Inflammatory macrophage (primary cell): ENCODE measurements around the gene ARHGEF33.

ENCODE experiments used
- DNase-seq, 2 donors: peaks; one replicate each; pipeline ENCODE4 v3.0.0-alpha.2; 2020 to 2022
- total RNA-seq, 18 experiments: gene quantifications; one replicate each; lab custom pipeline; 2026; ENCODE audit warnings: mixed read lengths in 6 of 18, inconsistent platforms in 2 of 18; lab: John Stamatoyannopoulos, UW

Gene ARHGEF33
- 0 to 0.49 (median 0.11) reads per million in 18 experiments for total RNA-seq

DNA sequence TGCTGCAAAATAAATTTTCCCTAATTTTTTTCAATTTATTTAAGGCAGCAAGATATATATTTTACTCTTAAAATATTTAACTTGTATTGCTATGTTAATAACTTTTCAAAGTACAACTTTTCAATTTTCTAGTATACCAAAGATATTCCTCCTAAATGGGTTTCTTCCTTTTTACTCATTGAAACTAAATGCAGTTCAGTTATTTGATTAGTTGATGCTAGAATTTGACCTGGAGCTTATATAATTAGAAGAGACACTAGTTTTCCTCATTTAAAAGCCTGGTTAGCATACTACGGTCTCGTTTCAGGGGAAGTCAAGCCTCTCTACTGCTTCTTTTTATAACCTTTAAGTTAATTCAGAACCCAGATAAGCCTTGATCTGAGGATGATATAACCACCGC lies at the start of gene ARHGEF33:
Gene ARHGEF33 (plus strand): TSS at position 301 of the 400 bp plus-strand sequence. CDS start 29,573 bp downstream, outside the sequence.
- DNase-seq = no peak

DNA sequence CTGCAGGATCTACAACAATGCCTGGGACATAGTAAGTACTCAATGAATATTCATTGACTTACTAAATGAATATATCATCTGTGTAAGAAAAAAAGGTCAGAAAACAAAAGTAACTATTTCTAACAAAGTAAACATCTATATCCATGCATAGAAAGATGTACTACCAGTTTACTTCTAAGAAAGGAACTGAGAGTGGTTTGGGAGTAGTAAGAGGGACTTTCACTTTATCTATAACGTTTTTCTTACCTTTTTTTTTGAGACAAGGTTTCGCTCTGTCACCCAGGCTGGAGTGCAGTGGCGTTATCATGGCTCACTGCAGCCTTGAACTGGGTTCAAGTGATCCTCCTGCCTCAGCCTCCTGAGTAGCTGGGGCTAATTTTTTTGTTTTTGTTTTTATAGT lies 39.6 kb upstream of the ARHGEF33 start:
- DNase-seq = no peak

DNA sequence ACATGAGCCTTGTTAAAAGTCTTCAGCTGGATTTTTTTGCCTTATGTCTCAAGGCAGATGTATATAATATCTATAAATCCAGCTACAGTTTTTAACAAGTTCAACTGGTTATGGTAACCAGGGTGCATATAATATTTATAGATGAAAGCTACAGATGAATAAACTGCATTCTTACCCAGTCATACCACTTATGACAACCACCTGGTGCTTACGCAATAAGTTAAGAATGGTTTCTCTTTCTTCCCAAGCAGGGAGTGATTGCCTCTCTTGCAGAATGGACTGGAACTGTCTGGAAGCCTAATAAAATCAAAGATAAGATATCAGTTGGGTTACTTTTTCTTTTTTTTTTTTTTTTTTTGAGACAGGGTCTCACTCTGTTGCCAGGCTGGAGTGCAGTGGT lies 33.5 kb upstream of the ARHGEF33 start:
- DNase-seq = no peak

DNA sequence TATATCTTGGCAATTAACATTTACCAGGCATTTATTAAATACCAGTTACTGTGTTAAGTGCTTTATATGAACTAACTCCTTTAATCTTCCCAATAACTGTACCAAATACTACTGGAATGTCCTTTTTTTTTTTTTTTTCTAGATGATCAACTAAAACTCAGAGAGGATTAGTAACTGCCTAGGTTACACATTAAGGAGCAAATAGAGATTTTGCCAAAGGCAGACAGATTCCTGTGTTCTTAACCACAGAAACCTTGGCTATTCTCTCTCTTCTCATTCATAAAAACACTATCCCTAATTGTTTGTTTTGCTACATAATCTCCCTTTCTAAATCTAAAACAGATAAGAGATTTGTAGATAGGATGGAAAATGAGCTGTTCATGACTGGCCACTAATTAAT lies 27.2 kb upstream of the ARHGEF33 start:
- DNase-seq = no peak

DNA sequence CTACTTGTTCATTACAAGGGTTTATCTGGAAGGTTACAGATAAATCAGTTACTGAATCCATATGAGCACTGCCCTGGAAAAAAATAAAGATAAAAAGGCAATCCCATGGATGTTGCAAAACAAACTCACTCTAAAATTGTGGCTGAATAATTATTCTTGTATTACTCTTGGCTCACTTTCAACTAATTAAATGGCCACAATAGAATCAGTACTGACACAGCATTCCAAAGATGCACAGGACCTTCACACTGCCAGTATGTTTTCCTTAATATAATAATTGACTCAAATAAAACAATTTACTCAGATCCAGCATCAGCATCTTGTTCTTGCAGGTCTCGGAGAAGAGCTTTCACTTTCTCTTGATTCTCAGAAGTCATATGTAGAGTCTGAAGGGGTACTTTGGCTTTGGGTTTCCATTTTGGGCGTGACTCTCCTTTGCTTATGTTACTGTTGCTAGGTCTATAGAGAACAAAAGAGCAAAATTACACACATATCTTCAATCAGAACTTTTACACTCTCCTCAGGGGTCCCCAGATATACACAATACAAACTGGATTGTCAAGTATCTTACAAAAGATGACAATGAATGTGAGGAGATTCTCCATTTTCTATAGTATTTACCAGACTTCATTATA lies 26.5 kb upstream of the ARHGEF33 start:
- DNase-seq = no peak

DNA sequence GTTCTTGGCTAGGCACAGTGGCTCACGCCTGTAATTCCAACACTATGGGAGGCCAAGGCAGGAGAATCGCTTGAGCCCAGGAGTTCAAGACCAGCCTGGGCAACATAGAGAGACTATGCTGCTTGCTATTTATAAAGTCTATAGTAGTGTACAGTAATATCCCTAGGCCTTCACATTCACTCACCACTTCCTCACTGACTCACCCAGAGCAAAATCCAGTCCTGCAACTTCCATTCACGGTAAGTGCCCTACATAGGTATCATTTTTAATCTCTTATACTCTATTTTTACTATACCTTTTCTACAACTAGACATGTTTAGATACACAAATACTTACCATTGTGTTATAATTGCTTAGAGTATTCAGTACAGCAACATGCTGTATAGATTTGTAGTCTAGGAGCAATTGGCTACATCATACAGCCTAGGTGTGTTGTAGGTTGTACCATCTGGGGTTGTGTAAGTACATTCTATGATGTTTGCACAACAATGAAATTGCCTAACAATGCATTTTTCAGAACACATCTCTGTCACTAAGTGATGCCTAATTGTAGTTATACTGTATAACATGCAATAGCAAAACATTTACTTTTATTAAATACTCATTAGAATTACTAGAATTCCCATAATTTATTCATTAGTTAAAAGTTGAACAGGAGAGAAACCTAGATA lies 22.8 kb upstream of the ARHGEF33 start:
- no peak for DNase-seq

DNA sequence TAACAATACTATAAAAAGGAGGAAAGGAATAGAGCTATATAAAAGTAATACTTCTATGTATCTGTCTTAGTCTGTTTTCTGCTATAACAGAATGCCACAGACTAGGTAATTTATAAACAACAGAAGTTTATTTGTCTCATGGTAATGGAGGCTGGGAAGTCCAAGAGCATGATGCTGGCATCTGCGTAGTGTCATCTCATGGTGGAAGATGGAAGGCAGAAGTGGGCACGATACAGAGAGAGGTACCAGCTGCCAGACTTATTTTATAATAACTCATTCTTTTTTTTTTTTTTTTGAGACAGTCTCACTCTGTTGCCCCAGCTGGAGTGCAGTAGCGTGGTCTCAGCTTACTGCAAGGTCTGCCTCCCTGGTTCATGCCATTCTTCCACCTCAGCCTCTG lies 18.2 kb upstream of the ARHGEF33 start:
- no peak for DNase-seq

DNA sequence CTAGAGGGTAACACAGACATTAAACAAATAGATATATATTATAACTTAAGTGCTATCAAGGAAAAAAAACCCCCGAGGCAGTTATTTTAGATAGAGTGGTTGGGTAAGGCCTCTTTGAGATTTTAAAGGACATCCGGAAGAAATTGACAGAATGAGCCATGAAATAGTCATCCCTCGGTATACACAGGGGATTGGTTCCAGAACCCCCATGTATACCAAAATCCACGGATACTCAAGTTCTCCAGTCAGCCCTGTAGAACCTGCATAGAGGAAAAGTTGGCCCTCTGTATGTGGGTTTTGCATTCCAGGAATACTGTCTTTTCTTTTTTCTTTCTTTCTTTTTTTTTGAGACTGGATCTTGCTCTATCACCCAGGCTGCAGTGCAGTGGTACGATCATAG lies 15.9 kb upstream of the ARHGEF33 start:
- no peak for DNase-seq

DNA sequence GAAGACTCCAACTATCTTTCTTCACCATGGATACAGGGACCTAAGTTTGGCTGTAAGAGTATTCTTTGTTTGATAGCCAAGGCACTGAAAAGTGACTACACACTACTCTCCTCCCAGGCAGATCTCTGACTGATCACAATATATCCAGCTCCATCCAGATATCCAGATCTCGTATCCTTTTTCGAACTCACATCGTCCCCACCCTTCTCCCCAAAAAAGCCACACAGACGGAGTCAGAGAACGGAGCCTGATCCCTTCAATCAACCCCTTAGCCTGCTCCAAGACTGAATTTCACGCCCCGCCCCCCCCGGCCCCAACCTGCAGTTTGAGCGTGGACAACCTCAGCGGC lies 14.5 kb upstream of the ARHGEF33 start:
- DNase-seq = no peak

DNA sequence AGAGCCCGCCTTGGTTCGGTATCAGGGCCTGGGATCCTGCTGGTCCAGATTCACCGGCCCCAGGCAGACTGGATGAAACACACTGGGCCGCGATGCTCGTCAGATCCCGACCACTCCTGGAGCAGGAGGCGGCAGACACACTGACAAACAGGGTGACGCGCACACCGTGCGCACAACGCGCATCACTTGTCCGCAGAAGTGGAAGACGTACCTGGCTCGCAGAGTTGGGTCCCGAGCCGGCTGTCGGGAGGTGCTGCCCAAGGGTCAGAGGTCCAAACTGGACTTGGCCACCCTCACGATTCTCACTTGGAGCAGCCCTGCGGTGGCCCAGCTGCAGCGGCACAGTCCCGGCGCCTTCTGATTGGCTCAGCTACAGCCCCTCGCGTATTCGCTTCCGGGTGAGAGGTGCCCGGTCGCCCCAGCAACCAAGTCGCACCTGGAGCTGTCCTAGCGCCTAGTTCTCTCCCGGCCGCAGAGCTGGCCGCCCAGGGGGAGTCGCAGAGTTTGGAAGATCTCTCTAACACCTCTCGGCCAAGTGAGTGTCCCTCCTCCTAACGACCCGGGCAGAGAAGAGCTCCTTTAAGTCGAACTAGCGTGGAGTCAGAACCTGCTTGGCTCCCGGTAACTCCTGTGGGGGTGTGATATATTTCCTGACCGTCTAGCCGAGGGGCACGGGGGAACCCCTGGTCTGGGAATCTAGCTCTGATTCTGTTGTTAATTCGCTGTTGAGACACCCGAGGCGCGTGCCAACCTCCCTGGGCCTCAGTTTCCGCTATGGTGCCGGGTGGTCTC lies 13.9 kb upstream of the ARHGEF33 start, which contains the start of the genes DHX57 and MORN2:
Gene DHX57 (minus strand): TSS at position 359 of the 792 bp plus-strand sequence. CDS start 7,529 bp downstream, outside the sequence.
Gene MORN2 (plus strand): TSS at position 401 of the 792 bp plus-strand sequence.
- peak; percentile 73 to 85 for DNase-seq

DNA sequence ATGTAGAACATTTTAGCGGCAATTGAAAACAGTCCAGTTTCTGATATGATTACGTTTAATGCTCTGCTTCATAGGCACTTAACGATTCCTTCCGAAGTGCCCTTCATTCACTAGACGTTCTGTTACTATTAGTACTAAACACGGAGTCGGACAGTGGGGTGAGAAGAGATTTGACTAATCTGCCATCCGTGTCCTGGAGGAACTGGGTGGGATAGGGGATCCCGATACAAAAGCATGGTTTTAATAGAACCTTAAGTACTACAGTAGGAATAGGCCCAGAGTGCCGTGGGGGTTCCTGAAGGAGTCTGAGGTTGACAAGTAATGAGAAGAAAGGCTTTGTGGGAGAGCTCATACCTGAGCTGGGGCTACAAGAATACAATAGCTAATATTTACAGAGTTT lies 13.3 kb upstream of the ARHGEF33 start:
- DNase-seq = no peak

DNA sequence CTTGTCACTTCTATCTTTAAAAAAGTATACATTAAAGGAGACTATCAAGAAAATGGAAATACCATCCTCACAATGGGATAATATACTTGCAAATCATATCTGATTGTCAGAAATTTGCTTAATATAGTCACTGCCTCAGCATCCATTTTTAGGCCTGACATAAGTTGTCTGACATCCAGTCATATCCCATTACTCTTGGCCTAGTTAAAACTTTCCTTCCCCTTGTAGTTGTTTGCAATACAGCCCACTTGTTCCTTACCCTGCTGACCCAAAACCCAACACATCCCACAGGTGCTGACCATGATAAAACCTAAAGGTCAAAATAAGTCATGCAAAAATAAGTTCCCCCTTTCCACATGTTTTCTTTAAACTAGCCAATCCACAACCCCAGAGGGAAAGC lies 3.6 kb upstream of the ARHGEF33 start:
- DNase-seq = peak; percentile 17 to 37

DNA sequence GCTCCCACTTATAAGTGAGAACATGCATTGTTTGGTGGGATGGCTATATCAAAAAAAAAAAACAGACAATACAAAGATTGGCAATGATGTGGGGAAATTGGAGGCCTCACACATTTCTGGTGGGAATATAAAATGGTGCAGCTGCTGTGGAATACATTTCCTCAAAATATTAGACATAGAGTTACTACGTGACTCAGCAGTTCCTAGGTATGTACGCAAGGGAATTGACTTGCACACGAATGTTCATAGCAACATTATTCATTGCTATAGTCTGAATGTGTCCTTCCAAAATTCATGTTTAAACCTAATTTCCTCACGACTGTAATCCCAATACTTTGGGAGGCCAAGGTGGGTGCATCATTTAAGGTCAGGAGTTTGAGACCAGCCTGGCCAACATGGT lies 2.3 kb upstream of the ARHGEF33 start:
- DNase-seq = no peak

DNA sequence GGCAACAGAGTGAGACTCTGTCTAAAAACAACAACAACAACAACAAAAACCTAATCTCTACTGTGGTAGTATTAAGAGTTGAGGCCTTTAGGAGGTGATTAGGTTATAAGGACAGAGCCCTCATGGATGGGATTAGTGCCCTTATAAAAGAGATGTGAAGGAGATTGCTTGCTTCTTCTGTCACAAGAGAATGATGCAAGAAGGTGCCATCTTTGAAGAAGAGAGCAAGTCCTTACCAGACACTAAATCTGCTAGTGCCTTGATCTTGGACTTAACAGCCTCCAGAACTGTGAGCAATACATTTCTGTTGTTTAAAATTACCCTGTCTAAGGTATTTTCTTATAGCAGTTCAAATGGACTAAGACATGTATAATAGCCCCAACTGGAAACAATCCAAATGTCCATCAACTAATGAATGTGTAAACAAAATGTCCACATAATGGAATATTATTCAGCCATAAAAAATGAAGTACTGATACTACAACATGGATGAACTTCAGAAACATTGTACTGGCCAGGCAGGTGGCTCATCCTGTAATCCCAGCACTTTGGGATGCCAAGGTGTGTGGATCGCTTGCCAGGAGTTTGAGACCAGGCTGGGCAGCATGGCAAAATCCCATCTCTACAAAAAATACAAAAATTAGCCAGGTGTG lies 1.6 kb upstream of the ARHGEF33 start:
- DNase-seq = no peak

DNA sequence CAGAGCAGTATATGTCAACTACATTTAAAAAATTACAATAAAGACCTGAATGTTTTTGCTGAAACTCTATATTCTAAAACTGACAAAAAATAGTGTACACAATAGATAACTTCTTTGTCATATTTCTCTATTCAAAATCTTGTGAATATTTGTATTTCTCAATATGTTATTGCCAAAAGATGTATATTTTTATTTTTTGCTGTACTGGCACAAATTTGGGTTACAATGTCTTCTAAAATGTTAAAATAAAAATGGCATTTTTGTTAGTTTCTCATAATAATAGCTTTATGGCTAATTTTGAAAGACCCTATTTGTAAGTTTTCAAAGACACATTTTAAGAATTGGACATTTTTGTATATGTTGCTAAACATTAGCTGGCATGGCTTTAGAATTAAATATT lies 630 bp upstream of the ARHGEF33 start:
- DNase-seq = no peak

DNA sequence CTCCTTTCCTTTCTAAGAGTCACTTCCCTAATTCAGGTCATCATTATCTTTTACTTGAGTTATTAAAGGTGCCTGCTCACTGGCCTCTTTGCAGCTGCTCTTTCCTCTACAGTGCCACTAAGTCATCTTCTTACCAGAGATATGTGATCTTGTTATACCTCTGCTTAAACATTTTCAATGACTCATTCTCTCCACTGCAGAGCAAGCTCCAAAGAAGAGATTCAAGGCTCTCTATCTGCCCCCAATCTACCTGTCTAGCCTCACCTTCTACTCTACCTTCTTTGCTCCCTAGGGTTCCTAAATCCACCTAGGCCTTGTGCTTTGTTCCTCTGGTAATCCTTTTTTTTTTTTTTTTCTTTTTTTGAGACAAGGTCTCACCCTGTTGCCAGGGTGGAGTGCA lies 3.1 kb downstream of the ARHGEF33 start:
- DNase-seq = no peak

DNA sequence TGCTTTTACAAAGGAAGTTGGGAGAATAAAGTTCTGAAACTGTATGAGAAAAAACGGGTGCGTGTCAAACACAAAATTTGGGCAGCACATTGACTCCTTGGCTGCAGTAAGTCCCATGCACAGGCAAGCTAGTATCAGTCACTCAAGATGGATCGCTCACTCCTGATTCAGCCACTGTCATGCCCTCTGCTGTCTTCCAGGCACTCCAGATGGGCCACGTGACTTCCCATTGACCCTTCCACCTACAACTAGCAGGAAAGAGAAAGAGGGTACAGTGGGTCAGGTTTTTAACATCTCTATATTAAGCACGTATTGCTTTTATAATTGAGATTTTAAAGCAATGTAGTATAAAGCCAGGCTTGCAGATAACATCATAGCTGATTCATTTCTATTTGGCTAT lies 8.6 kb downstream of the ARHGEF33 start:
- no peak for DNase-seq

DNA sequence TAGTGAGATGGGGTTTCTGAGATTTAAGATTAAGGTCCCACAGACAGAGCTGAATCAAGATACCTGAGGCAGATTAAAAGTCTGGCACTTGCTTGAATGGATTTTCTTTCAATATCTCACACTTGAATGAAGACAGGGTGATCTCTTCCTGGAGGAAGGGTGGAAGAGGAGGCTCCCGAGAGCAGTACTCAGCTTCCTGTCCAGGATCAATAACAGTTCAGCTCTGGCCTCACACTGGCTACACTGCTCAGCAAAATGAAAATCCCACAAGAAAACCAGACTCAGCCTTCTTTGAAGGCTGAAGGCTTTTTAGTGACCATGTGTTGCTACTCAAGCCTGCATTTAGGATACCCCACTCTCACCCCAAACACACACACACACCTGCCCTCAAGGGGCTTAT lies 11.1 kb downstream of the ARHGEF33 start:
- DNase-seq = no peak

DNA sequence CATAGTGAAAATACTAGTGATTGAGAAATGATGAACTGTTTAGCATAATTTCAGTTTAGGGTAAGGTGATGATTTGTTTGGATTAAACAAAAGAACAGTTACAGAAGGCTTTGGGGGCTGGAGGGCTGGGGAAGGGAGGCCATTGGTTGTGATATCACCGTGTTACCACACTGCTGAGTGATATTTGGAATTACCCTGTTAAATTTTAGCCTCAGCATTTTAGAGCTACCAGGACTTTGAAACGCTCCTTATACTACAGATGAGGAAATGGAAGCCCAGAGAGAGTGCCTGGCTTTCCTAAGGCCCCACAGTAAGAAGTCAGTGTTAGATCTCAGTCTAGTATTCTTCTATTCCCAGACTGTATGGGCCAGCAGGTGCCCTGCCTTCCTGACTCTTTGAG lies 15.6 kb downstream of the ARHGEF33 start:
- no peak for DNase-seq

DNA sequence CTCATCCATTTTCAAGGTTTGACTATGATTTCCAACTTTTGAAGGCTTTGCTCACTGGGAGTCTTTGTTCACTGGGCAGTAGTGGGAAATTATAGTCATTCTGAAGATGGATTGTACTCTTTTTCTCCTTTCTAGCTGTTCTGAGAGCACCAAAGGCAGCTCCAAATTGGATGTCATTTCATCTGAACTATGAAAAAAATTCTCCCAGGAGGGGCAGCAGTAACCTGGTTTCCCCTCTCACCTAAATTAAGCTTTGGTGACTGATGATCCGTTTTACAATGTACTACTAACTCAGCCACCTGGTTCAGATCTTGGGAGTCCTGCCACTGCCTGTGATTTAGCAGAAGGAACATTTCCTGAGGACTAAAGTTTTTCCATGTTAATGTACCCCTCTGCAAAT lies 17.6 kb downstream of the ARHGEF33 start:
- DNase-seq = no peak

DNA sequence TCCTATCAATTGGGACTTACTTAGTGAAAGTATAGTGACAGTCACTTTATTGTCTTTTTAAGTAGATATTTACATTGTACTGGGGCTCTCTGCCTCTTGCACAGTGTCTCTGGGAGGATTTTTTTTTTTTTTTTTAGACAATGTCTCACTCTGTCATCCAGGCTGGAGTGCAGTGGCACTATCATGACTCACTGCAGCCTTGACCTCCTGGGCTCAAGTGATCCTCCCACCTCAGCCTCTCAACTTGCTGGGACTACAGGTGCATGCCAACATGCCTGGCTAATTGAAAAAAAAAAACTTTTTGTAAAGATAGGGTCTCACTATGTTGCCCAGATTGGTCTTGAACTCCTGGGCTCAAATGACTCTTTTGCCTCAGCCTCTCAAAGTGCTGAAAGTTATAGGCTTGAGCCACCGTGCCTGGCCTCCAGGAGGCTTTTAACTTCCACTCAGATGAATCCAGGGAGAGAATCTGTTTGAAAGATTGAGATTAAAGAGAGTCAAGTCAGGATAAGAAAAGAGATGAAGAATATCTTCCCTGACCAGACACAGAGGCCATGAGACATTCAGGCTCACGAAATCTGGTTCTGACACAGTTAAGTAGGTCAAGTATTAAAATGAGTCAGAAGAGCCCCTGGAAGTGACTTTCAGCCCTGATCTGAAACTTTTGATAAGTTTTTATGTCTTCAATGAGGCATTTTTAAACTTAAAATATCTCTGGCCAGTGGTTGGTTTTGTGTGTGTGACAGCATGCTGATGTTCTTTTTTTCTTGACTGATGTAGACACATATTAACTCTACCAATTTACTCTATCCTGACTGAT lies 18.3 kb downstream of the ARHGEF33 start:
- no peak for DNase-seq

DNA sequence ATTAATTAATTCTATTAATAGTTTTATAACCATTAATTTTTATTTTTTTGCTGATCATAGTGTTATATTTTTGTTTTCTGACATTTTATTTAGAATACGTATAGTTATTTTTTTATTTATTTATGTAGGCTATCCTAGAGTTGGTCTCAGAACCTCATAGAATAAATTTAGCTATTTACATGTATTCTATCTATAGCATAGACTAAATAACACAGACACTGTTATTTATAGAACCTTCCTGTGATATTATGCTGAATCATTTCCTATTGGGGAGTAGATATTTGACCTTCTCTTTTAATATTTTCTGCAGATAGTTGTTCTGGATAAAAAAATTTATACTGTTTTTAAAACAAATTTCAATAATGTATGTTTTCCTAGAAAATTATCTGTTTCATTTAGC lies 20.2 kb downstream of the ARHGEF33 start:
- DNase-seq = no peak
